Medulla oblongata (tissue), 1 donor: Measurements from ENCODE around the gene CERCAM.

Experiments
- DNase-seq: peaks from one replicate; pipeline ENCODE4 v3.0.0-alpha.2; 2015; ENCODE audit errors: extremely low spot score

CERCAM gene, protein sequence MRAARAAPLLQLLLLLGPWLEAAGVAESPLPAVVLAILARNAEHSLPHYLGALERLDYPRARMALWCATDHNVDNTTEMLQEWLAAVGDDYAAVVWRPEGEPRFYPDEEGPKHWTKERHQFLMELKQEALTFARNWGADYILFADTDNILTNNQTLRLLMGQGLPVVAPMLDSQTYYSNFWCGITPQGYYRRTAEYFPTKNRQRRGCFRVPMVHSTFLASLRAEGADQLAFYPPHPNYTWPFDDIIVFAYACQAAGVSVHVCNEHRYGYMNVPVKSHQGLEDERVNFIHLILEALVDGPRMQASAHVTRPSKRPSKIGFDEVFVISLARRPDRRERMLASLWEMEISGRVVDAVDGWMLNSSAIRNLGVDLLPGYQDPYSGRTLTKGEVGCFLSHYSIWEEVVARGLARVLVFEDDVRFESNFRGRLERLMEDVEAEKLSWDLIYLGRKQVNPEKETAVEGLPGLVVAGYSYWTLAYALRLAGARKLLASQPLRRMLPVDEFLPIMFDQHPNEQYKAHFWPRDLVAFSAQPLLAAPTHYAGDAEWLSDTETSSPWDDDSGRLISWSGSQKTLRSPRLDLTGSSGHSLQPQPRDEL

DNA sequence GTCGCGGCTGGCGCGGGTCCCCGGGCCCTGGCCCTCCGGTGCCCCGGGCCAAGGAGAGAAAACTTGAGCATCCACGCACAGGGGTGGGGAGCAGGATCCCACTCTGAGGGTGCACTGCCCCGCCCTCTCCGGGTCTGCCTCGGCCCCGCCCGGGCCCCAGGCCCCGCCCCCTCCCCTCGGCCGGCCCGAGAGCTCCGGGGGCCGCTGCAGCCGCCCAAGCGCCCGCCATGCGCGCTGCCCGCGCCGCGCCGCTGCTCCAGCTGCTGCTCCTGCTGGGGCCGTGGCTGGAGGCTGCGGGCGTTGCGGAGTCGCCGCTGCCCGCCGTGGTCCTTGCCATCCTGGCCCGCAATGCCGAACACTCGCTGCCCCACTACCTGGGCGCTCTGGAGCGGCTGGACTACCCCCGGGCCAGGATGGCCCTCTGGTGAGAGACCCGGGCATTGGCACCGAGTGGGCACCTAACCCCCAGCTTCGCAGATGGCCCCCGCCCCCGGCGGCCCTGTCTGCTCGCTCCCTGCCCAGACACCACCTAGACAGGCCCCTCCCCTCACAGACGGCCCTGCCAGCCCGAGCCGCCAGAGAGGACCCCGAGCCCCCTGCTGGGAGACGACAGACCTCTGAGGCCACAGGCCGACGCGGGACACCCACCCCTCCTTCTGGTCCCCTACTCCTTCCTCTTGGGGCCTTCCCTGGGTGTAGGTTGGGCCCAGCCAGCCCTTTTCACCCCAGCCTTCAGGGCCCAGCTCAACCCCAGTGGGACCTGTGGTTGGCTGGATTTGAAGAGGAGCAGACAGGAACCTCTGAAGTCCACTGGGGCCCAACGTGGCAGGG, at the start of gene CERCAM:
TSS of gene CERCAM (plus strand) at position 207 of the 831 bp plus-strand sequence. CDS start at position 228, 21 bp downstream.
- DNase-seq: no peak

DNA sequence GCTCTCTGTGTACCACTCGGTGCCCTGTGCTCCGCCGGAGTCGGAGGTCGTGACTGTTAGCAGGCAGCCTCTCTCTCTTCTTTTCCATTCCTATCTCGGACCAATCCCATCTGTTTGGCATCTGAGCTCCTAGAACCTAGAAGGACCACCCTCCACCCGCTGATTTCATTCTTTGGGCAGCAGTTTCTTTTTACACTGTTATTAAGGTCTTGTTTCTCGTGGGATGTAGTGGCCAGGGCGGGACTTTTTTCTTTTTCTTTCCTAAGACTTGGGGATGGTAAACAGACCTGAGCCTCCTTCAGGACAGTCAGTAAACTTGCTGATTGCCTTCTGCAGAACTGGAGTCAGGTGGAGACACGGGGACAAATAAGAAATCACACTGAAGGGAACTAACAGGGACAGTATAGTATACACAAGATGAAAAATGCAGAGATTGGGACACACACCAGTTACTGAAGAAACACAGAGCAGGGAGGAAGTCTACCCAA, 49.0 kb upstream of the CERCAM start:
- DNase-seq: no peak

DNA sequence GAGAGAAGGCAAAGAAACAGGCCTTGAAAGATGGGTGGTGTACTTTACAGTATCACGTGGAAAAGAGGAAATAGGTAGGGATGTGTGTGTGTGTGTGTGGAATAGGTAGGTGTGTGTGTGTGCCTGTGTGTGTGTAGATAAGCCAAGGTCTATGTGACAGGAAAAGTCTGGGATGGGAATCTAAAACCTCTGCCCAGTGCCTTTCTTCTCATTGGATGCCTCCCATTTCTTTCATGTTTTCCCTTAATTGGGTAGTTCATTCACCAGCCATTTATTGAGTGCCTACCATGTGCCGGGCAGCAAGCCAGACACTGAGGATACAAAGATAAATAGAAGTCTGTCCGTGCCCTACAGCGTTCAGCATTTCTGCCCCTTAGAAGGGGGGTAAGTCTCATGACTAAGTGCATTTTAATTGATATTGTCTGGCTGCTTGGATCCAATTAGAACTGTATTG, 48.4 kb upstream of the CERCAM start:
- DNase-seq: peak; percentile 83

DNA sequence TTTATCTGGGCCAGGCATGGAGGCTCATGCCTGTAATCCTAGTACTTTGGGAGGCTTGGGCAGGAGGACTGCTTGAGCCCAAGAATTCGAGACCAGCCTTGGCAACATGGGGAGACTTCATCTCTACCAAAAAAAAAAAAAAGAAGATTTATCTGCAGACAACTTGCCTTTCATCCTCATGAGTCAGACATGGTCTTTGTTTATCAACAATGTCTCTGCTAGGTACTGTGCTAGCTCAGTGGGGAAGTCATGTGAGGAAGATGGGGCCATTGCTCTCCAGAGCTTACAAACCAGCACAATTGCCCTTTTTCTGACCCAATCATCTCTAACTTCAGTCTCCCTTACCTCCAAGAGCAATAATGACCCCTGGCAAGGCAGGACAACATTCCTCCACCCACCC, 47.9 kb upstream of the CERCAM start:
- no peak for DNase-seq

DNA sequence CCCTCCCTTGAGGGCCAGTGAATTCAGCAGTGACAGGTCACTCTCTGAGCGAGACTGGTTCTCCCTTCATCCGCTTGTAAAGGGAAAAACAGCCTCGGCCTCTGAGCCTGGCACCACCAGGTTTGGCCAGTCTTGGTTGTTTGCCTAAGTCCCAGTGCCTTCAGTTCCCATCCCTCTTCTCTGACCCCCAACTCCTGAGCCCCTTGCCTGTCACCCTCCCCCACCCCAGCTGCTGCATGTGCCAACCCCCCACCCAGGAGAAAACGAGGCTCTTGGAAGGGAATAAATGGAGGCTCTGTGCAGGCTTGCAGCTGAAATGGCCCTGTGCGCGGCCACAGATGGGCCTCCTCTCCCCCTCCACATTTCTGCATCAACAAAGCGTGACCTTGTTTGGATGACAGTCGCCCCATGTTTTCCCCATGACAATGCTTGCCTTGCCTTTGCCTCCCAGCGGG, 46.4 kb upstream of the CERCAM start:
- DNase-seq: peak; percentile 94

DNA sequence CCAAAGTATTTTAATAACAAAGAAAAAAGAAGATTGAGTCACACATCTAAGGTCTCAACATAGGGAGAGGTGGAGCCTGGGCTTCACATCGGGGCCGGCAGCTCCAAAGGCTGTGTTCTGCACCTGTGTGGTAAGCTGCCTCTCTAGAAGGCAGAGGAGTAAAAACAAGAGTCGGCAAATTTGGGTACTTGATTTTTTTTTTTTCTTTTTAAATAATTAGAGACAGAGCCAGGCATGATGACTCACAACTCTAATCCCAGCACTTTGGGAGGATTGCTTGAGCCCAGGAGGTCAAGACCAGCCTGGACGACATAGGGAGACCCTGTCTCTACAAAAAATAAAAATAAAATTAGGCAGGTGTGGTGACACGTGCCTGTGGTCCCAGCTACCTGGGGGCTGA, 44.8 kb upstream of the CERCAM start:
- DNase-seq: no peak

DNA sequence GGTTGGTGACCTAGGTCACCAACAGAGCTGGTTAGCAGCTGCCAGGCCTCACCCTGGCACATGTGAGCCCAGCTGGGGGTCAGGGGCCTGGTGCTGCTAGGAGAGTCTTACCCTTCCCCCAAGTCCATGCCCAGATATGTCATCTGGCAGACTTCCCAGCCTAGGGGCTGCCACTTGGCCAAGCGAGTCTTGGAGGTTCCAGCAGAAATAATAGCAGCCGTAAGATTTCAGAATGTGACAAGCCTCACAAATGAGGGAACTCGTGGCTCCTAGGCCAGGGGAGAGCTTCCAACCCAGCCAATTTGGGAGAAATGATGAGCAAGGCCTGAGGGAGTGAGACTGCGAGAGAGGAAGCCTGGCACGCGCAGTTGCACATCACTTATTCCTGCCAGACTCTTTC, 38.4 kb upstream of the CERCAM start:
- DNase-seq: peak; percentile 81

DNA sequence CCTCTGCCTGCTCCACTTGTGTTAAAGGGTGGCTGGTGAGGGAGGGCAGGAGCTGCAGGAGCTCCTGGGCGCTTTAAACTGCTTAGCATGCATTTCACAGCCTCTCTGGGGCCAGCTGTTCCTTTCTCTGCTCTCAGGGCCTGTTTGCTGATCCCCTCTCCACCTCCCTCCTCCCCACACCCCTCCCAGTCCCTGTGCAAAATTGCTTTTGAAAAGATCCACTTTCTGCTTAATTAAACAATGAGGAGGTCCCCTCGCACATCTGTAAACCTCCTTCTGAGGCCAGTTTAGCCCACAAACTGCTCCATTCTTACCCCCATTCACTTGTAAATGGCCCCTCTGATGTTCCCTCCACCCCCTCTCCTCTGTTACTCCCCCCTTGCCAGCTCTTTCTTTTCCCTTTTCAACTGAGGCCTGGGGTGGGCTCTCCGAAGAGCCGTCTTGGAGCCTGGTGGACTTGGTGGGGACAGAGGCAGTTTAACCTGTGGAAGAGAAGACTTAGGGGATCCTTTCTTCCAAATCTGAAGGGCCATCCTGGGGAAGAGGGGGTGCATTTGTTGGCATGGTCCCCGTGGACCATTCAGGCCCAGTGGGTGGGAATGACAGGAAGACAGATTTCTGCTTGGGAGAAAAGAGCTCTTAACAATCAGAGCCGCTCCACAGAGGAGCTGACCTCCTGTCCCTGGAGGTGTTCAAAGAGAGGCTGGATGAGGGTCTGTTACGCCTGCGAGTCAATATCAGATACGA, 37.5 kb upstream of the CERCAM start:
- peak; percentile 74 for DNase-seq

DNA sequence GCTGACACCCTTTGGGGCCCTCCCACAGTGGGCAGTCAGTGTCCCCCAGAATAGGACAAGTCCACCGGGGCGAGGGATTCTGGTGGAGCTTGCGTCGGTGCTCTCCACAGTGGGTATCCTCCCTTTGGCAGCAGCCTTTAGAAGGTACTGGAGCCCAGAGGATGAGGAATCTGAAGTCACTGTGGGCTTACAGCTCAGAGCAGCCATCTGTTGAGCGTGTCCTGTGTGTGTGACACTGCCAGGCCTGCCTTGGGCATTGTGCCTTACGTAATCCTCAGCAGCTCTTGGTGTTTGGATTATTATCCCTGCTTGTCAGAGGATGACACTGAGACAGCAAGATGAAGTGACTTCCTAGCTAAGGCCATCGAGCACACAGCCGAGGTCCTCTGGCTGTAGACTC, 36.9 kb upstream of the CERCAM start:
- DNase-seq: peak; percentile 81

DNA sequence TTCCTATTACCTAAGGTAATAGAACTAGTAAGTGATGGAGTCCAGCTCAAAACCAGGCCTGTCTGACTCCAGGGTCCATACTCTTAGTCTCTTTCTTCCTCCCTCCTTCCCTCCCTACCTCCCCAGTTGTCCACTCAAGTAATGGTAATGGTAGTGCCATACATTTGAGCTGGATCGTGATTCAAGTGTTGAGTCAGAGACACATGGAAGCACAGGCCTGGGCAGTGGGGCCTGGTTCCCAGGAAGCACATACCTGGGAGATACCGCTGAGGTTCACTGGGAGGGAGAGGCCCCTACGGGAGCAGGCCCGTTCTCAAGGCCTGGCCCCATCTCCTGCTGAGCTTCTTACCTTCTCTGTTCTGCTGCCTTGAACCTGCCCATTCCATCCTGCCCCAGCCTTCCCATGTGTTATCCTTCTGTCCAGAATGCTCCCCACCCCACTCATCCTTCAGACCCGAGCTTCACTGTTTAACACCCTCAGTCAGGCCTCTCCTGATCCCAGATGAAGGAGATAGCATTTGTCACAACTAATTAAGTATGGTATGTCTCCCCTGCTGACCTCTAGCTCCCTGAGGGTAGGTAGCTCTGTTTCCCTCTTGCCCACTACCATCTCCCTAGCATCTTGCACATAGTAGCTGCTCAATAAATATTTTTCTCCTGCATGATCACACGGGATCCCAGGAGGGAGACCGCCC, 35.7 kb upstream of the CERCAM start:
- DNase-seq: no peak

DNA sequence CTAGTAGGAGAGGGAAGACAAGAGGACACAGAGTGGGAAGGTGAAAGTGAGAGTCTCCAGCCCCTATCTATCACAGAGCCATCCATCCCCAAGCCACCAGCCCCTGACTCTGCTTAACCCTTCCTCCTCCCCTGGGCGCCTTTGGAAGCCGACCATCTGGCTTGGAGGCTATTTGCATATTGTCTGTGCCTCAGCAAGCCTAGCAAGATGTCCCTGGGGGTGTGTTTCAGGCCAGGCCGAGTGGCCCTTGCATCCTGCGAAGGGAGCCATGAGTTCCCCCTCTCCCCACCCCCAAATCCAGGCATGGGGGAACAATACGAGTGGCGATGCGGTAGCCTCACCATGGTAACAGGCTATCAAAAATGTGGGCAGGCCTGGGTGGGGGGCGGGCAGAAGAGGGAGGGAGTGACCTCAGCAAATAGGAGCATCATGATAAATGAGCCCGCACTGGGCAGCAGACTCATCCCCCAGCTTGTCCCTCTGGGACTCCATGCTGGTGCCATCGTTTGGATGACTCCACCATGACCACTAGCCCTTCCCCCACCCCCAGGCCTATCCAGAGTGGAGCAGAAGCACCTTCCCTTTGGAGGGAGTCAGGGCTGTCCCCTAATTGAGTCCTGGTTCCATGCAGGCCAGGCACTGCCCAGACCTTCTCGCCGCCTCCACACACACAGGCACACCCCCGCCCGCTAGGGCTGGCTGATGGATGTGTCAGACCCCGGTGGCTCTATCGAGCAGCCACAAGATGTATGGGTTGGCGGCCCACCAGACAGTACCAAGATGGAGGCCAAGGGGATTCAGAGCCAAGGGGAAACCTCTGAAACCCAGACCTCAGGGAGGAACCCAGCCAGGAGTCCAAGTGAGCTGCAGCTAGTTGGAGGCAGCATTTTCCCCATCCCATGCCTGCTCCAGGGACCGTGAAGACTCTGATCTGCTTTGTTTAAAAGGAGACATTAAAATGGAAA, 34.9 kb upstream of the CERCAM start:
- no peak for DNase-seq

DNA sequence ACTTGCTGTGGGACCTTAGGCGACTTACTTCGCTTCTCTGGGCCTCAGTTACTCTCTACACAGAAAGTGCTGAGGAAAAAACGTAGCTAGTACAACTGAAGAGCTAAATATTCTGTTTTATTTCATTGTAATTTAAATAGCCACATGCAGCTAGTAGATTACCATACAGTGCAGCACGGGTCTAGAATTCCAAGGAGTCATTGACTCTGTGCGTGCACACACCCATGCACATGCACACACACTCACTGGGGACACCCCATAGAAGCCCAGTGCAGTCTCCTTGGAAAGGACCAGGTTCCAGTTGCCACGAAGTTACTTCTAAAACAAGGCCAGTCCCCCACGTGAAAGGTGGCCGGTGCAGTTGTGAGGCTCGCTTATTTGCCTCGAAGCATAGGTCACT, 32.5 kb upstream of the CERCAM start:
- DNase-seq: no peak

DNA sequence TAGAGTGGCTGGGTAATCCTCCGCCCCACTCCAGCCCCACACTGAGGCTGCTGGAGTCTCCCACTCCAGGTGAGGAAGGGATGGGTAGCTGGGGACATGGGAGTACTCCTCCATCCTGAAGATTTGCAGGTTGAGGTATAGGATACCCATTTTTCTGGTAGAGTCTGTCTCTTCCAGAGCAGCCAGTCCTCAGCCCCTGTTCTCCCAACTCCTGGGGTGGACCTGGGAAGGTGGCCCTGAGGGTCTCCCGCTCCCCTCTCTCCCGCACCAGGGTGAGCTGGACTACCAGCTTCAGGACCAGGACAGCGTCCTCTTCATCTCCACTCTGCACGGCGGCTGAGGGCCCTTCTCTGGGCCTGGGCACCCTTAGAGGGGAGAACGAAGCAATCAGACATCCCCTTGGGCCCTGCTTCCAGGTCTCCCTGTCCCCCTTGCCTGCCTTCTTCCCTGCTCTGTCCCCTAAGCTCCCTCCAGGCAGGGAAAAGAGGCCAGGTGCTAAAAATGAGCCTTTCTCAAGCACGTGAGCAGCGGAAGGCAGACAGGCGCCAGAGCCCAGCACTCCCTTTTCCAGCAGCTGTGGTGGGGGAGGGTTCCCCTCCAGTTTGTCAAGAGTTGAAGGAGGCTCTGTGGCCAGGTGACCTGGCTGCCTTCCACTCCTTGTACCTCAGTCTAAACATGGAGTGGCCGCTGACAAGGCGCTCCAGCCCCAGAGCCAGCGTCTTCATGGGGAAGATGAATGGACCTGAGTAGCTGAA, 31.1 kb upstream of the CERCAM start:
- DNase-seq: peak; percentile 48

DNA sequence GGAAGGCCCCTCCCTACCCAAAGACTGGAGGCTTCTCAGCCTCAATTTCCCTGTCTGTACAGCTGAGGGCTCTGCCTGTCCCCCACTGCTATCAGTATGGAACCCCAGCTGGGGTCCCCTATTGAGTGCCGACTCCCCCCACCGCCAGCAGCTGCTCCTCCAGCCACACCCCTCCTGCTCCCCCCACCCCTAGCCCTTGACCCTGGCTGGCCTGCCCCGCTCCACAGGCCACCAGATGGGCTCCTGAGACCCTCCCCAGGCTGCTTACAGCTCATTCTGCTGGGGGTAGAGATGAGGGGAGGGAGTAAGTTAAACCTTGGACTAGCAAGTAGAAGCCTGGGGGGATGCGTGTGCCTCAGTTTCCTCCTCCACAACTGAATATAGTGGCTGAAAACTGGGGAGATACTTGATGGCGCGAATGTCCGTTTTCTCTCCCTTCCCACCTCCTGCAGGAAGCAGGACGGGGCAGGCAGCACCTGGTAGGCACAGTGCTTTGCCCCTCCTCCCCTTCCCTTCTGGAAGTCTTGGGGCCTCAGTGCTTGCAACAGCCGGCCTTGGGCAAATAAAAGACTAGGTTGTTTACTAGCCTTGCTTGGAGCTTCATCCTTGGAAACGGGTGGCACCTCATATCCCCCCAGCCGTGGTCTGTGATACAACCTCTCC, 30.4 kb upstream of the CERCAM start:
- DNase-seq: no peak

DNA sequence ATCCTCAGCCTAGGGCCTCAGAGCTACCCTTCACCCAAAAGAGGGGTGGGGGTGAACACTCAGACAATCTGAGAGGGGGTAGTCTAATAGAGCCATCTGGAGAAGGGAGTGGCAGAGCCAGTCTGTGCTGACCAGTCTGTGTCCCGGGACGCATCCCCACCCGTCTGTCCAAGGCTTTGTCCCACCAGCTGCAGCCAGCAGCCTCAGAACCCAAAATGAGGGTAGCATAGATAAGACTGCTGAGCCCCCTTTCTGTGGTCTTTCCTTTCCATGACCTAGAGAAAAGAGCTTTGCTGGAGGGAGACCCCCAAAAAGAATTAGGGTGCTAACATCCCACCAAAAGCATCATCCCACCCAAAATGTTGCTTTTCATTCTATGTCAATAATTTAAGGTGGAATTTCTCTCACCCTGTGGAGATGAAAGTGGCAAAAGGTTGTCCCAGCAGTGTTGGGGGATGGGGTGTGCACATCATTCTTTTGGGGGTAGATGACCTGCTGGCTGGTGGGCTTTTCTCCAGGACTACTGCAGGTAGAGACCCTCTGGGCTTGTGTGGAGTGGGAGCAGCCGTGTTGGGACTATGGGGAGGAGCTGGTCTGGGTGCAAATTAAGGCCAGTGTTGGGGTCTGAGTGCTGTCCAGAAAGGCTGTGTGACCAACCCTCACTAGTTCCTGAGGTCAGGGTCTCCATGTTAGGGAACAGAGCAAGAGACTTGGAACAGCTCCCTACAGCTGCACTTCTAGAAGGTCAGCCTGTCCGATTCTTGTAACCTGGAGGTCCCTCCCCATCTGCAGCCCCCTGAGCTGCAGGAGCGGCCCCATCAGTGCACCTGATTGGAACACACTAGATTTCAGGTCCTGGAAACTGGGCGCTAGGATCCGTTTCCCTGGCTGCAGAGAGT, 29.6 kb upstream of the CERCAM start:
- peak; percentile 76 for DNase-seq

DNA sequence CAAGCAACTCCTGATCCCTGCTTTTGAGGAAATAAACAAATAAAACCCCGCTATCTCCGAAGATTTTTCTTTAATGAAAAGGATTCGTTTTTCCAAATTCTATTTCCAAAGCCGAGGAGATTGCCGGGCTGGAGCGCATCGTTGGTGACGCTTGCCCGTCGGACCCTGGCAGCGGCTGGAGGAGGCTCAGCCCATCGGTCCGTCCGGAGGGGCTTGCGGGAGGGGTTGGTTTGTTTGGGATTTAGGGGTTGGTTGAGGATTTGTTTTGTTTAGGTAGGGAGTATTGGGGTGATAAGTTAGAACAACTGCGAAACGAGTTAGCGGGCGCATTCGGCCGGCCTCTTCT, 28.7 kb upstream of the CERCAM start:
- DNase-seq: no peak
